ENCODE data around the gene TAPBP.
"Not testable (repeated sequence)": the region's sequence is repeated elsewhere in the genome, so short reads cannot be mapped to it uniquely, and the experiment has no call there.

TAPBP gene

GRCh38 chr6:33313709-33314514 is at the start of gene TAPBP:
Gene TAPBP (minus strand): TSS chr6:33314078. CDS start chr6:33314041, 37 bp downstream.
- peak; percentile 78 for DNase-seq (ENCODE audit: insufficient read length, low spot score)

GRCh38 chr6:33363486-33363885 is 49.6 kb upstream of the TAPBP start:
- not testable (repeated sequence) for FAIRE-seq; DNase-seq (ENCODE audit: insufficient read length, low spot score)

More at GRCh38 chr6:33313709-33314514, at the start of gene TAPBP:
- peak; percentile 84 for FAIRE-seq

DNA sequence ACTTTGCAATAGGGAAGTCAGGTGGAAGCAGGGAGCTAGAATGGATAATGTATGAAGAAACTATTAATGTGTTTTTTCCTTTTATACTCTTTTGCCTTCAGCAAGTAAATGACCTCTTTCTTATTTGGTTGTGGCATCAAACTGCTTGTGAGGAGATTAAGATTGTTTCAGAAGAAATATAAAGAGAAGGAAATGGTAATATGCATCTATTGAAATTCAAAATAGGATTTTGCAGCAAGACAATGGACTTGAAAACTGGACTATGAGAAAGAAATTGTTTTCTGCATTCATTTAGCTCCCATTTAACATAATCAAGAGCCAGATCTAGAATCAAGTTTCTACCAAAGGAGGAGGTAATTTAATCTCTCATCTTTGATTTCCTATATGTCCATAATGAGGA is 45.5 kb upstream of the TAPBP start:
- no peak for FAIRE-seq
- DNase-seq (ENCODE audit: insufficient read length, low spot score) = no peak

DNA sequence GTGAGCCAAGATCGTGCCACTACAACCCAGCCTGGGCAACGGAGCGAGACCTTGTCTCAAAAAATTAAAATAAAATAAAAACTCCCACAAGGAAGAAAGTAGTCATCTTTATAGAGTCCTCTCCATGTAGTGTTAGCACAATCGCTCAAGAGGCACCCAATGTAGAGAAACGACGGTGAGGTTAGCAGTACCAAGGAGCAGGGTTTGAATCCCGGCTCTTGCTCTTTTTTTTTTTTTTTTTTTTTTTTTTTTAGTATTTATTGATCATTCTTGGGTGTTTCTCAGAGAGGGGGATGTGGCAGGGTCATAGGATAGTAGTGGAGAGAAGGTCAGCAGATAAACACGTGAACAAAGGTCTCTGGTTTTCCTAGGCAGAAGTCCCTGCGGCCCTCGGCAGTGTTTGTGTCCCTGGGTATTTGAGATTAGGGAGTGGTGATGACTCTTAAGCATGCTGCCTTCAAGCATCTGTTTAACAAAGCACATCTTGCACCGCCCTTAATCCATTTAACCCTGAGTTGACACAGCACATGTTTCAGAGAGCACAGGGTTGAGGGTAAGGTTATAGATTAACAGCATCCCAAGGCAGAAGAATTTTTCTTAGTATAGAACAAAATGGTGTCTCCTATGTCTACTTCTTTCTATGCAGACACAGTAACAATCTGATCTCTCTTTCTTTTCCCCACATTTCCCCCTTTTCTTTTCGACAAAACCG is 43.4 kb upstream of the TAPBP start:
- not testable (repeated sequence) for FAIRE-seq; DNase-seq (ENCODE audit: insufficient read length, low spot score)

GRCh38 chr6:33356295-33356694 is 42.4 kb upstream of the TAPBP start:
- FAIRE-seq (no peak), DNase-seq (ENCODE audit: insufficient read length, low spot score) (no peak)

GRCh38 chr6:33355860-33356259 is 42.0 kb upstream of the TAPBP start:
- DNase-seq (ENCODE audit: insufficient read length, low spot score); FAIRE-seq: not testable (repeated sequence)

GRCh38 chr6:33347816-33348215 is 33.9 kb upstream of the TAPBP start:
- no peak for DNase-seq (ENCODE audit: insufficient read length, low spot score)

GRCh38 chr6:33346972-33347371 is 33.1 kb upstream of the TAPBP start:
- not testable (repeated sequence) for DNase-seq (ENCODE audit: insufficient read length, low spot score); FAIRE-seq

More at GRCh38 chr6:33347816-33348215, 33.9 kb upstream of the TAPBP start:
- no peak for FAIRE-seq

GRCh38 chr6:33344701-33345697 is 31.1 kb upstream of the TAPBP start:
- FAIRE-seq (peak; percentile 81), DNase-seq (ENCODE audit: insufficient read length, low spot score) (peak; percentile 45)

GRCh38 chr6:33343953-33344611 is 30.2 kb upstream of the TAPBP start:
- peak; percentile 53 for DNase-seq (ENCODE audit: insufficient read length, low spot score)
- peak; percentile 31 for FAIRE-seq

- DNase-seq (ENCODE audit: insufficient read length, low spot score); FAIRE-seq: not testable (repeated sequence)
Measured at GRCh38 chr6:33343606-33343952, 29.7 kb upstream of the TAPBP start.

DNA sequence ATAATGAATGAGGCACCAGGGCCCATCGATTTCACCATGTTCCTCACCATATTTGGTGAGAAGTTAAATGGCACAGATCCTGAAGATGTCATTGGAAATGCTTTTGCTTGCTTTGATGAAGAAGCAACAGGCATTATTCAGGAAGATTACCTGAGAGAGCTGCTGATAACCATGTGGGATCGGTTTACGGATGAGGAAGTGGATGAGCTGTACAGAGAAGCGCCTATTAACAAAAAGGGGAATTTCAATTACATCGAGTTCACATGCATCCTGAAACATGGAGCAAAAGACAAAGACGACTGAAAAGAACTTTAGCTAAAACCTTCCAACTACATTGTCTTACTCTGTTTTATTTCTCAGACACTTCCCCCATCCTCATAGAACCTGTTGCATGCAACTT is 25.3 kb upstream of the TAPBP start:
- DNase-seq (ENCODE audit: insufficient read length, low spot score) (no peak), FAIRE-seq (no peak)

DNA sequence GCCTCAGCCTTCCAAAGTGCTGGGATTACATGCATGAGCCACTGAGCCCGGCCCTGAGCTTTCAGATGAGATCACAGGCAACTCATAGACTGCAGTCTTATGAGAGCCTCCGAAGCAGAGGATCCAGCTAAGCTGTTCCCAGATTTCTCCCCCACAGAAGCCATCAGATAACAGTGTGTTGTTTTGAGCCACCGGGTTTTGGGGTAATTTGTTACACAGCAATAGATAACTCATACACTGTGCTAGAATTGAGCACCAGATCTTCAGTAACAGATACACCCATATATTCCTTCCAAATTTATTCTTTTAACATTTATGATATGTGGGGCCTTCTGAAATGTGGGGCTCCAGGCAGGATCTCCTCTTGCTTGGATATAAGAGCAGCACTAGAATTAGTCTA is 22.6 kb upstream of the TAPBP start:
- FAIRE-seq (no peak), DNase-seq (ENCODE audit: insufficient read length, low spot score) (no peak)

- DNase-seq (ENCODE audit: insufficient read length, low spot score) (no peak), FAIRE-seq (no peak)
Measured at GRCh38 chr6:33335916-33336315, 22.0 kb upstream of the TAPBP start.

GRCh38 chr6:33333666-33334065 is 19.8 kb upstream of the TAPBP start:
- DNase-seq (ENCODE audit: insufficient read length, low spot score) (no peak), FAIRE-seq (no peak)

DNA sequence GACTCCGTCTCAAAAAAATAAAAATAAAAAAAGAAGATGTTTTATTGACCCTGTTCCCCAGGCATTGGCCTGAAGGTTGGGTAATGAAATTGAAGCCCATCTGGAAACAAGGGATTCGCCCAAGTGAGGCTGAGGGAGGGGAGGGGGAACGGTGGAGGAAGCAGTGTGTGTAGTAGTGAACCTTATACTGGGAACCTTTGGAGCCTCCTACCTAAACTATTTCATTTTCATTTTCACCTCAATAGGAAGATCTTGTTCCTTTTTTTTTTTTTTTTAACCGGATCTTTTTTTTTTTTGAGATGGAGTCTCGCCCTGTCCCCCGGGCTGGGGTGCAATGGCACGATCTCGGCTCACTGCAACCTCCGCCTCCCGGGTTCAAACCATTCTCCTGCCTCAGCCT is 16.9 kb upstream of the TAPBP start:
- FAIRE-seq = no peak
- DNase-seq (ENCODE audit: insufficient read length, low spot score) = no peak

GRCh38 chr6:33329058-33329457 is 15.2 kb upstream of the TAPBP start:
- DNase-seq (ENCODE audit: insufficient read length, low spot score) = no peak
- FAIRE-seq = no peak

DNA sequence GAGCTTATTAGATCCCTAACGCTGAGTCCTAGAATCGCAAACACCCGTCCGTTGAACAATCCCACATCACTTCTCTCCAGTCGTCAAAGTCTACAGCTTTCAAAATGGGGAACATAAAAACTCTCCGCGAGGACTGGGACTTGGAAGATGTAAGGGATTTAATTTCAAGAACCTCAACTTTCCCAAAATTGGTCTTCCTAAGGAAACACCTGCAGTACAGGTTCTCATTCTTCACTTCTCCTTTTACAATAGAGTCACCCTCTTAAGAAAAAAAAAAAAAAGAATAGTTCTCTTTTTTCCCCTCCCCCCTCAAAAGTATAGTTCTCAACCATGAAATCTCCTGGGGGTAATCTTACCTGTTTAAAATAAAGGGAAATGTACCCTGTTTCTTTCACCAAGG is 10.2 kb upstream of the TAPBP start:
- DNase-seq (ENCODE audit: insufficient read length, low spot score) (no peak), FAIRE-seq (peak; percentile 72)

DNA sequence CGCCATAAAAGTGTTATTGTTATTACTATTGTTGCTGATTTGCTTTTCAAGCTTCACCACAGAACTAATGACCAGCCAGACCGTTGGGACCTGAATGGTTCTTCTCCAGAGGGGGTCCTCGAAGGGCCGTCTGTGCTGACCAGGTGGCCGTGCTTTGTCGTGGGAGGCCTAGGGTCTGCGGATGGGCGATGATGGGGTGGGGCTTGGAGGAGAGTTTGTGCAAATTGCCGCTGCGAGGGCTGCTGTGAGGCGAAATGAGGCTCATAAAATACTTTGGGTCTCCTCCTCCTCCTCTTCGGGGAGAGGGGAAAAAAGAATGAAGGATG is 9.7 kb upstream of the TAPBP start:
- no peak for DNase-seq (ENCODE audit: insufficient read length, low spot score)
- no peak for FAIRE-seq

DNA sequence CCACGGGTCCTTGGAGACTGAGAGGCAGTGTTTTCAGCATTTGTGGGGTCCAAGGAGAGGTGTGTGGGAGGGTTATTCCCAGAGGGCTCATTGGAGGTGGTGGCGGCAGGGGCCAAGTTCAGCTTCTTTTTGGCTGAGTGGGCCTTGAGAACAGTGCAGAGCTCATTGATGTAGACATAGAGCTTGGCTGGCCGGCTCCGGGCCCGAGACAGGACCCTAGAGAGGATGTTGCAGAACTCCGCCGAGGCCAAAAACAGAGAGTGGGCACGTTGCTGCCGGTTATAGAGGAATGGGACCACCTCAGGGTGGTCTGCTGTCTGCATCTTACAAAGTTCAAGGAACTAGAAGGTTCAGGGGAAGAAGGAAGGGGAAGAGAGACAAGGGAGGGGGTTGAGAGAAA is 7.3 kb upstream of the TAPBP start:
- DNase-seq (ENCODE audit: insufficient read length, low spot score) (no peak), FAIRE-seq (no peak)
